ENCODE data around the gene FKBP11.

FKBP11 gene

DNA sequence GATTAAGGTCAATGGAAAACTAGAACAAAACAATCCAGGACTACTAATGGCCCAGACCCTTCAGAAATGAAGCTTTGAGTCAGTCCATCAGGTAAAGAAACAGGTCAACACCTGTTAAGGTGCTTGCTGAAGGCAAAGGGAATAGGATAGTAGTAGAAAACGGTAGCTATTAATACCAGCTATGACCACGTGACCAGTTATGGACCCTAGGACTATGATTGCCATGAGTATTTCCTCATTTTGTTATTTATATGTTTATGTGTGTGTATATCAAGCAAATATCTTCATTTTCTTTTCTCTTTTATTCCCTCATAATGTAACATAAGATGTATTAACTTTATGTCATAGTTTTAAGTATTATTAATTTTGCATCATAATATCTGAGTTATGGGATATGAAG, 25.6 kb downstream of the FKBP11 start:
- H3K4me3 ChIP-seq (replicated peaks; ENCODE audit: low read depth, low read length) = no peak overlapping the region
- DNase-seq (ENCODE audit: extremely low read depth, low read depth) = no peak
- TF ChIP-seq, protein P1, sequence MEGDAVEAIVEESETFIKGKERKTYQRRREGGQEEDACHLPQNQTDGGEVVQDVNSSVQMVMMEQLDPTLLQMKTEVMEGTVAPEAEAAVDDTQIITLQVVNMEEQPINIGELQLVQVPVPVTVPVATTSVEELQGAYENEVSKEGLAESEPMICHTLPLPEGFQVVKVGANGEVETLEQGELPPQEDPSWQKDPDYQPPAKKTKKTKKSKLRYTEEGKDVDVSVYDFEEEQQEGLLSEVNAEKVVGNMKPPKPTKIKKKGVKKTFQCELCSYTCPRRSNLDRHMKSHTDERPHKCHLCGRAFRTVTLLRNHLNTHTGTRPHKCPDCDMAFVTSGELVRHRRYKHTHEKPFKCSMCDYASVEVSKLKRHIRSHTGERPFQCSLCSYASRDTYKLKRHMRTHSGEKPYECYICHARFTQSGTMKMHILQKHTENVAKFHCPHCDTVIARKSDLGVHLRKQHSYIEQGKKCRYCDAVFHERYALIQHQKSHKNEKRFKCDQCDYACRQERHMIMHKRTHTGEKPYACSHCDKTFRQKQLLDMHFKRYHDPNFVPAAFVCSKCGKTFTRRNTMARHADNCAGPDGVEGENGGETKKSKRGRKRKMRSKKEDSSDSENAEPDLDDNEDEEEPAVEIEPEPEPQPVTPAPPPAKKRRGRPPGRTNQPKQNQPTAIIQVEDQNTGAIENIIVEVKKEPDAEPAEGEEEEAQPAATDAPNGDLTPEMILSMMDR (IDR thresholded peaks at IDR 0.05; ENCODE audit: low read depth, low read length, missing control alignments) = no peak

DNA sequence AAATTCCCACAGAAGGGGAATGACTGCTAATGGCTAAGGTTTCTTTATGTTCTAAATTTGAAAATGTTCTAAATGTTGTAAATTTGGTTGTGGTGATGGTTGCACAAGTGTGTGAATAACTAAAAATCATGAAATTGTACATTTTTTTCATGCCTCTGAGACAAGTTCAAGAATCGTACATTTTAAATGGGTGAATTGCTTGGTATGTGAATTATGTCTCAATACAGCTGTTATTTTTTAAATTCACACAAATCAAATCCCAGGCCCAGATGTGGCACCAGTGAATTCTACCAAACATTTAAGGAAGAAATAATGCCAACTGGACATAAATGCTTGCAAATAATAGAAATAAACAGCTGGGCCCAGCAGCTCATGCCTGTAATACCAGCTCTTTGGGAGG, 31.0 kb downstream of the FKBP11 start:
- no peak for DNase-seq (ENCODE audit: extremely low read depth, low read depth)
- no peak overlapping the region for H3K4me3 ChIP-seq (replicated peaks; ENCODE audit: low read depth, low read length)
- TF ChIP-seq, protein P1 (IDR thresholded peaks at IDR 0.05; ENCODE audit: low read depth, low read length, missing control alignments) = no peak

DNA sequence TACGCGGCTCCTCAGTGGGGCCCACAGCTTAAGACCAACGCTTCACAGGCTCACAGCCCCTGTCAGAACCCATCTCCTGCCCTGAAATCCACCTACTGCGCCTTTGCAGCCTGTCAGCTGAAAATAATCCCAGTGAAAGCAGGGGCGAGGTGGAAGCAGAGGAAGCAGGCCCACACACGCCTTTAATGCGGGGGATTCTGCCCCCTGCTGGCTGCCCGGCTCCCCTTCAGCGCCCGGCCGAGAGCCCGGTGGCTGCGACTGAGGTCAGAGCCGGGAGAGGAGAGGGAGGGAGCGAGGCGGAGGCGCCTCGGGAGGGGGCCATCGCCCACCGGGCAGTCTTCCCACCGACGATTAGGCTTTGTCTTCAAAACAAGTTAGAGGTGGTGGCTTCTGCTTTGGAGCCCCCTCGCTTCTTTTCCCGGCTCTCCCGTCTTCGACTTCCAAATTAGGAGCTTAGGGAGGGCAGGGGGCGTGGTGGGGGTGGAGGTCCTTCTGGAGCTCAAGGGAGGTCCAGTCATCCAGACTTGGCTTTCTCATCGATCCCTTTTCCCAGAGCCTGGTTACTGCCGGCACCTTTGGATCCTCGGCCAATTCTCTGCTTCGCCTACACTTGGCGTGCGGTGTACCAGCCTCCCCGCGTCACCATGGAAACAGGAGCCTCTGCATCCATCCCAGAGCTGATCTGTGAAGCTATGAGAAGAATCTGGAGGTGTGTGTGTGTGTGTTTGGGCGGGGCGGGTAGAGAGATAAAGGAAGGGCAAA, 34.5 kb downstream of the FKBP11 start:
- TF ChIP-seq, protein P1 (IDR thresholded peaks at IDR 0.05; ENCODE audit: low read depth, low read length, missing control alignments) = peak; percentile 95
- peak; percentile 20 for DNase-seq (ENCODE audit: extremely low read depth, low read depth)
- no peak overlapping the region for H3K4me3 ChIP-seq (replicated peaks; ENCODE audit: low read depth, low read length)

DNA sequence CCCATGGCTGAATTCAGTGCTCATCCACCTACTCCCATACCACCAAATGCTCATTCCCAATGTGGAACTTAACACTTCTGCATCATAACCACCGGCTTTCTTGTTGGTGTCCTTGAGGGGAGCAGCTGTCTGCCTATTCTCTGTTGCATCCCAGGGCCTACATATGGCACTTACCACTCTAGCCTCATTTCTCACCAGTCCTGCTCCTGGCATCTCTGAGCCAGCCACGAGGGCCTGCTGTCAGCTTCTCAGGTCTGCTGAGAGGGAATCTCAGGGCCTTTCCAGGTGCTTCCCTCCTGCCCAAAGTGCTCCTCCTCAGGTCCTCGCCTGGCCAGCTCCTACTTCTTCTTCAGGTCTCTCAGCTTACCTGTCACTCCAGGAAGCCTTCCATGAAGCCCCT, 35.6 kb downstream of the FKBP11 start:
- no peak for DNase-seq (ENCODE audit: extremely low read depth, low read depth)
- TF ChIP-seq, protein P1 (IDR thresholded peaks at IDR 0.05; ENCODE audit: low read depth, low read length, missing control alignments) = no peak

DNA sequence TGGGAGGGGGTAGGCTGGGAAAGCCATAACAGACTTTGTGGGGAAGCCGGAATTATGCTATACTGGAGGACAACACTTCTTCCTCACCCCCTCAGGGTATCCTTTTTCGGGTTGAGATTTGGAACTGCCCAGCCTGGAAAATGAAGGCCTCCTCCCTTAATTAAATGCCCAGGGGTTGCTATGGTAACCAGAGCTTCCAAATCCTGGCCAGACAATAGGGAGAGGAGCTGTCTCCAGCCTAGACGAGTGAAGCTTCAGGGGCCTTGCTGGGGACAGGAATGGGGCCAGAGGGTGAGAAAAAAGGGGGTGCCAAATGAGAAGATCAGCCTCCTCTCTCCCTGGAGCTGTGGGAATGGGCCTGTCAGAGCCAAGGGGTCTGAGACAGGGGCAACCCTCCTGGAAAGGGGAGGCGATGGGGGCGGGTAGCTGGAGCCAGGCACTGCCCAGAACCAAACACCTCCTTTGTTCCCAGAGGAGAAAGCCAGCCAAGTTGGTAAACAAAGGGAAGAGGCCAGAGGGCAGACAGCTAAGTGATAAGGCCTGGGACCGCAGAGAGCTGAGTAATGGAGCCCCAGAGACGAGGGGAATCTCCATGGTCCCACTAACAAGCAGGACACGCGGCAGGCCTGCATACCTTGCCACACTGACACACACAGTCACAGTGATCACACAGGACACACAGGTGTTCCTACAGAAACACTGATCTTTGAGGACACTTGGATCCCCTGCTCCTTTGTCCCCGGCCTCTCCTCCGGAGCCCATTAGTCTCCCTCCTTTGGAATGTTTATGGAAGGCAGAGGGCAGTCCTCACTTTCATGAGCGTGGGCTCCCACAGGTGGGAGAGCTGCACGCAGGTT, 41.8 kb downstream of the FKBP11 start:
- no peak for DNase-seq (ENCODE audit: extremely low read depth, low read depth)
- no peak overlapping the region for H3K4me3 ChIP-seq (replicated peaks; ENCODE audit: low read depth, low read length)
- TF ChIP-seq, protein P1 (IDR thresholded peaks at IDR 0.05; ENCODE audit: low read depth, low read length, missing control alignments) = no peak

More for the DNA sequence above, 35.6 kb downstream of the FKBP11 start:
- no peak overlapping the region for H3K4me3 ChIP-seq (replicated peaks; ENCODE audit: low read depth, low read length)

DNA sequence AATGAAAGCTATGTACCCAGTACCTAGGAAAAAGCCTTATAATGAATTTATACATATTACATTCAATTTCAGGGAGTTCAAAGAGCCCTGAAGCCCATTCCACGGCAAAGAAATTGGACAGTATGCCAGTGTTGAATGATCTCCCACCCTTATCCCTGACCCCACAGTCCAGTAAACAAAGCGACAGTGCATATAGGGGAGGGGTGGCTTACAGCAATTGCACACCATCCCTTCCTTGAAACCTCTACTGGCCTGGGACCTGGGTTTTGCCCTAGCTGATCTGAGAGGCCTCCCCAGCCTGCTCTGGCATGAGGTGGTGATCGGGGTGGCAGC, 42.4 kb downstream of the FKBP11 start:
- no peak for DNase-seq (ENCODE audit: extremely low read depth, low read depth)
- H3K4me3 ChIP-seq (replicated peaks; ENCODE audit: low read depth, low read length) = no peak overlapping the region
- TF ChIP-seq, protein P1 (IDR thresholded peaks at IDR 0.05; ENCODE audit: low read depth, low read length, missing control alignments) = no peak
